NCI-H748 (cell line): Measurements from ENCODE around the gene CYB5D1.

Experiments used
- DNase-seq: peaks from one replicate; lab custom pipeline; 2025; ENCODE audit not compliant: unreplicated experiment; lab: John Stamatoyannopoulos, UW

The CYB5D1 gene

DNA sequence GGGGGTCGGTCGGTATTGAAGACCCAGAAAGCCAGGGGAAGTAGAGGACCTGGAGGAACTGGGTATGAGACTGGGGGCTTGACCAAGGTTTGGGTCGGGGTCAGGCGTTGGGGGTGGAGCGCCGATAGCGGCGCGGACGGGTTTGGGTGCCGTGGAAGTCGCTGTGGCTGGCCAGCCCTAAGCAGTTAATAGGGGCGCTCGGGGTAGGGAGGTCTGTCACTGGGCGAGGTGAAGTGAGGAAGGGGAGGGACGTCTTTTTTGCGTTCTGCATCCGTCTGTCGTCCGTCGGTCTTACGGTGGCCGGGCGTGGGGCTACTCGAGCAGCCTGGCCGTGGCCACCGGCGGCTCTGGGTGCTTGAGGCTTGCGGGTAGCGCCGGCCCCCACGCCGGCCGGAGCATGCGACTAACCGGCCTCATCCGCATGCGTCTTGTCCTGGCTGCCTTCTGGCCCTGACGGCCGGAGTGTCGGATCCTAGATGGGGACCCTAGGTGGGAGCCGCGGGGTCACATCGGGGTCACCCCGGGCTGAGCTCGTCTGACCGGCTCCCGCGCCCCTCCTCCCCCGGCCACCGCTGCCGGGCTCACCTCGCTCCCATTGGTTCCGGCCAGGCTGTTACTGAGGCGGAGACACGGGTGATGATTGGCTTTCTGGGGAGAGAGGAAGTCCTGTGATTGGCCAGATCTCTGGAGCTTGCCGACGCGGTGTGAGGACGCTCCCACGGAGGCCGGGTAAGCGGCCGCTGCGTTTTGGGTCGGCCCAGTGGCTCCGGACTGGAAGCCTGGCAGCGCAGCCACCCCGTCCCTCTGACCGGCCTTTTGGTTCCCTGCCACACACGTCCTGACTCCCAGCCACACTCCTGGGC, 13.3 kb upstream of the CYB5D1 start:
- peak; percentile 95 for DNase-seq

DNA sequence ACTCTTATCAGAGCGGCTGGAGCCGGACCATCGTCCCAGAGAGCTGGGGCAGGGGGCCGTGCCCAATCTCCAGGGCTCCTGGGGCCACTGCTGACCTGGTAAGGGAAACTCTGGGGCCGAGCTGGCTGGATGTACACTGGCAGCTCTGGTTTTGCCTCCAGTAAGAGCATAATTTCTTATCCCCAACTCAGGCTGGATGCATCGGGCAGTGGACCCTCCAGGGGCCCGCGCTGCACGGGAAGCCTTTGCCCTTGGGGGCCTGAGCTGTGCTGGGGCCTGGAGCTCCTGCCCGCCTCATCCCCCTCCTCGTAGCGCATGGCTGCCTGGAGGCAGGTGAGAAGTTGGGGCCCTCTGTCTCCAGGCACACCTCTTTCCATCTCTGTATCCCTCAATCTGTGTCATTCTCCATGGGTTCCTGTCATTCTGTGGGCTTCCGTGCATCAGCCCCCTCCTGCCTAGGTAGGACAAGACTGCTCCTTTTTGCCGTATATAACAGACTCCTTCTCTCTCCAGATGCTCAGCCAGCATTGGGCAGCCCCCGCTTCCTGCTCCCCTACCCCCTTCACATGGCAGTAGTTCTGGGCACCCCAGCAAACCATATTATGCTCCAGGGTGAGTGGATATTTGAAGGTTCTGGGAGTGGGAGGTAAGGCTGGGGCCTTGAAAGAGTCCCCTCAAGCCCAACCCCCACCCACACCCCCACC, 12.3 kb upstream of the CYB5D1 start:
- no peak for DNase-seq

DNA sequence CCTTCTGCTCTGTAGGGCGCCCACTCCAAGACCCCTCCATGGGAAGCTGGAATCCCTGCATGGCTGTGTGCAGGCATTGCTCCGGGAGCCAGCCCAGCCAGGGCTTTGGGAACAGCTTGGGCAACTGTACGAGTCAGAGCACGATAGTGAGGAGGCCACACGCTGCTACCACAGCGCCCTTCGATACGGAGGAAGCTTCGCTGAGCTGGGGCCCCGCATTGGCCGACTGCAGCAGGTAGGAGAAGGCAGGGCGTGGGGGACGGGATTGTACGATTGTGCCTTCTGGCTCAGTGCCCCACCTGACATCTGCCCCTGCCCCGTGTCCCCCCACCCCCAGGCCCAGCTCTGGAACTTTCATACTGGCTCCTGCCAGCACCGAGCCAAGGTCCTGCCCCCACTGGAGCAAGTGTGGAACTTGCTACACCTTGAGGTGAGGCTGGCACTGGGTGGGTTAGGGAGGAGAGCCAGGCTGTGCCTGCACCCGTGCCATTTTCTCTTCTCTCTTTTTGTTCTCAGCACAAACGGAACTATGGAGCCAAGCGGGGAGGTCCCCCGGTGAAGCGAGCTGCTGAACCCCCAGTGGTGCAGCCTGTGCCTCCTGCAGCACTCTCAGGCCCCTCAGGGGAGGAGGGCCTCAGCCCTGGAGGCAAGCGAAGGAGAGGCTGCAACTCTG, 11.6 kb upstream of the CYB5D1 start:
- no peak for DNase-seq

DNA sequence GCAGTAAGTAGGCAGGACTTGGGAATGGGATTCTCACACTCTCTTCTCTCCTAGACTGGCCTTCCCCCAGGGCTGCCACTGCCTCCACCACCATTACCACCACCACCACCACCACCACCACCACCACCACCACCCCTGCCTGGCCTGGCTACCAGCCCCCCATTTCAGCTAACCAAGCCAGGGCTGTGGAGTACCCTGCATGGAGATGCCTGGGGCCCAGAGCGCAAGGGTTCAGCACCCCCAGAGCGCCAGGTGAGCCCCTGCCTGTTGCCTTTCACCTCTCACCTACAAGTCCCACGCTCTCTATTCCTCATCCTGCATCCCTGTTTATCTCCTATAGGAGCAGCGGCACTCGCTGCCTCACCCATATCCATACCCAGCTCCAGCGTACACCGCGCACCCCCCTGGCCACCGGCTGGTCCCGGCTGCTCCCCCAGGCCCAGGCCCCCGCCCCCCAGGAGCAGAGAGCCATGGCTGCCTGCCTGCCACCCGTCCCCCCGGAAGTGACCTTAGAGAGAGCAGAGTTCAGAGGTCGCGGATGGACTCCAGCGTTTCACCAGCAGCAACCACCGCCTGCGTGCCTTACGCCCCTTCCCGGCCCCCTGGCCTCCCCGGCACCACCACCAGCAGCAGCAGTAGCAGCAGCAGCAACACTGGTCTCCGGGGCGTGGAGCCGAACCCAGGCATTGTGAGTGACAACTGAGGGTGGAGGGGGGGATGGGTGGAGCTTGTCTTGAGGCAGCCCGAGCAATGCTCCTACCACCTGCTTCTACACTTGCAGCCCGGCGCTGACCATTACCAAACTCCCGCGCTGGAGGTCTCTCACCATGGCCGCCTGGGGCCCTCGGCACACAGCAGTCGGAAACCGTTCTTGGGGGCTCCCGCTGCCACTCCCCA, 10.8 kb upstream of the CYB5D1 start:
- no peak for DNase-seq

DNA sequence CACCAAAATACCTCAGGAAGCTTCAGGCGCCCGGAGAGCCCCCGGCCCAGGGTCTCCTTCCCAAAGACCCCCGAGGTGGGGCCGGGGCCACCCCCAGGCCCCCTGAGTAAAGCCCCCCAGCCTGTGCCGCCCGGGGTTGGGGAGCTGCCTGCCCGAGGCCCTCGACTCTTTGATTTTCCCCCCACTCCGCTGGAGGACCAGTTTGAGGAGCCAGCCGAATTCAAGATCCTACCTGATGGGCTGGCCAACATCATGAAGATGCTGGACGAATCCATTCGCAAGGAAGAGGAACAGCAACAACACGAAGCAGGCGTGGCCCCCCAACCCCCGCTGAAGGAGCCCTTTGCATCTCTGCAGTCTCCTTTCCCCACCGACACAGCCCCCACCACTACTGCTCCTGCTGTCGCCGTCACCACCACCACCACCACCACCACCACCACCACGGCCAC, 9.6 kb upstream of the CYB5D1 start:
- no peak for DNase-seq

DNA sequence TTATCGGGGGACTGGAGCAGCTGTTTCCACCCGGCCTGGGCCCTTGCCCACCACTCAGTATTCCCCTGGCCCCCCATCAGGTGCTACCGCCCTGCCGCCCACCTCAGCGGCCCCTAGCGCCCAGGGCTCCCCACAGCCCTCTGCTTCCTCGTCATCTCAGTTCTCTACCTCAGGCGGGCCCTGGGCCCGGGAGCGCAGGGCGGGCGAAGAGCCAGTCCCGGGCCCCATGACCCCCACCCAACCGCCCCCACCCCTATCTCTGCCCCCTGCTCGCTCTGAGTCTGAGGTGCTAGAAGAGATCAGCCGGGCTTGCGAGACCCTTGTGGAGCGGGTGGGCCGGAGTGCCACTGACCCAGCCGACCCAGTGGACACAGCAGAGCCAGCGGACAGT, 9.1 kb upstream of the CYB5D1 start:
- DNase-seq: no peak

DNA sequence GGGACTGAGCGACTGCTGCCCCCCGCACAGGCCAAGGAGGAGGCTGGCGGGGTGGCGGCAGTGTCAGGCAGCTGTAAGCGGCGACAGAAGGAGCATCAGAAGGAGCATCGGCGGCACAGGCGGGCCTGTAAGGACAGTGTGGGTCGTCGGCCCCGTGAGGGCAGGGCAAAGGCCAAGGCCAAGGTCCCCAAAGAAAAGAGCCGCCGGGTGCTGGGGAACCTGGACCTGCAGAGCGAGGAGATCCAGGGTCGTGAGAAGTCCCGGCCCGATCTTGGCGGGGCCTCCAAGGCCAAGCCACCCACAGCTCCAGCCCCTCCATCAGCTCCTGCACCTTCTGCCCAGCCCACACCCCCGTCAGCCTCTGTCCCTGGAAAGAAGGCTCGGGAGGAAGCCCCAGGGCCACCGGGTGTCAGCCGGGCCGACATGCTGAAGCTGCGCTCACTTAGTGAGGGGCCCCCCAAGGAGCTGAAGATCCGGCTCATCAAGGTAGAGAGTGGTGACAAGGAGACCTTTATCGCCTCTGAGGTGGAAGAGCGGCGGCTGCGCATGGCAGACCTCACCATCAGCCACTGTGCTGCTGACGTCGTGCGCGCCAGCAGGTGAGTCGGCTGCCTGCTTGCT, 8.6 kb upstream of the CYB5D1 start:
- DNase-seq: no peak

DNA sequence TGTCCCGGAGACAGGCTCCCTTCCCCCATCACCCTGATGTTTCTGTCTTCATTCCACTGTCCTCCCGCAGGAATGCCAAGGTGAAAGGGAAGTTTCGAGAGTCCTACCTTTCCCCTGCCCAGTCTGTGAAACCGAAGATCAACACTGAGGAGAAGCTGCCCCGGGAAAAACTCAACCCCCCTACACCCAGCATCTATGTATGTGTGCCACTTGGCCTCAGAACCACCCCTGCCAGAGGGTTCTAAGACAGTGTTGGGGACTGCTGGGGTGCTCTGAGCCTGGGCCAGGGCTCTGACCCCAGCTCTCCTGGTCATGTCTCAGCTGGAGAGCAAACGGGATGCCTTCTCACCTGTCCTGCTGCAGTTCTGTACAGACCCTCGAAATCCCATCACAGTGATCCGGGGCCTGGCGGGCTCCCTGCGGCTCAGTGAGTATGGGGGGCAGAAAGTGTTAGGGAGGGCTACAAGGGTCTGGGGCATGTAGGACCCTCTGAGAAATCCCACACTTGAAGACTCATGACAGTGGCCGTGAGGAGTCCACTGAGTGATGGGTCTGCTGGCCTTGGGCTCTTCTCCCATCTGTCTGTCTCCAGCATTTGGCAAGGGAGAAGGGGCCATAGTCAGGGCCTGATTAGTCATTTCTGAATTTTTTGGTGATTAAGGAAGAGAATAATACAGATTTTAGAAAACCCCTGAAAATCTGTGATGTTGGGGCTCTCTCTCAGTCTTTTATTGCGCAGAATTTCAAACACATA, 7.9 kb upstream of the CYB5D1 start:
- no peak for DNase-seq

DNA sequence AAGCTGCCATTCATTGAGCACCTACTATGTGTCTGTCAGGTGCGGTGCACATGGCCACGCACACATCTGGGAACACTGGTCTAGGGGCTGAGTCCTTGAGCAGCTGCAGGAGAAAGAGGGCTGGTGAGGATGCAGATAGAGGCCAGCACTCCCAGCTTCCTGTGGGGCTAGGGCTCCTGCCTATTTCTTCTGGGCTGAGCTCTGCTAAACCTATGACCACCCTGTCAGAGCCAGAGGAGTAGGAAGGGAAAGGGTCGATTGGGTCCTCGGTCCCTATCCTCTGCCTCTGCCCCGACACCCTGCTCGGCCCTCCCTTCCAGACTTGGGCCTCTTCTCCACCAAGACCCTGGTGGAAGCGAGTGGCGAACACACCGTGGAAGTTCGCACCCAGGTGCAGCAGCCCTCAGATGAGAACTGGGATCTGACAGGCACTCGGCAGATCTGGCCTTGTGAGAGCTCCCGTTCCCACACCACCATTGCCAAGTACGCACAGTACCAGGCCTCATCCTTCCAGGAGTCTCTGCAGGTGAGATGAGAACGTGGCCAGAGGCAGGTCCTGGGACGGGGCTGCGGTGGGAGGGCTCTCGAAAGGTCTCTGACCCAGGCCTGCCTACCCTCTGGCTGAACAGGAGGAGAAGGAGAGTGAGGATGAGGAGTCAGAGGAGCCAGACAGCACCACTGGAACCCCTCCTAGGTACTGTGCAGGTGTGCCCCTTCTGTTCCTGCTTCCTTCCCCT, 6.9 kb upstream of the CYB5D1 start:
- DNase-seq: no peak

DNA sequence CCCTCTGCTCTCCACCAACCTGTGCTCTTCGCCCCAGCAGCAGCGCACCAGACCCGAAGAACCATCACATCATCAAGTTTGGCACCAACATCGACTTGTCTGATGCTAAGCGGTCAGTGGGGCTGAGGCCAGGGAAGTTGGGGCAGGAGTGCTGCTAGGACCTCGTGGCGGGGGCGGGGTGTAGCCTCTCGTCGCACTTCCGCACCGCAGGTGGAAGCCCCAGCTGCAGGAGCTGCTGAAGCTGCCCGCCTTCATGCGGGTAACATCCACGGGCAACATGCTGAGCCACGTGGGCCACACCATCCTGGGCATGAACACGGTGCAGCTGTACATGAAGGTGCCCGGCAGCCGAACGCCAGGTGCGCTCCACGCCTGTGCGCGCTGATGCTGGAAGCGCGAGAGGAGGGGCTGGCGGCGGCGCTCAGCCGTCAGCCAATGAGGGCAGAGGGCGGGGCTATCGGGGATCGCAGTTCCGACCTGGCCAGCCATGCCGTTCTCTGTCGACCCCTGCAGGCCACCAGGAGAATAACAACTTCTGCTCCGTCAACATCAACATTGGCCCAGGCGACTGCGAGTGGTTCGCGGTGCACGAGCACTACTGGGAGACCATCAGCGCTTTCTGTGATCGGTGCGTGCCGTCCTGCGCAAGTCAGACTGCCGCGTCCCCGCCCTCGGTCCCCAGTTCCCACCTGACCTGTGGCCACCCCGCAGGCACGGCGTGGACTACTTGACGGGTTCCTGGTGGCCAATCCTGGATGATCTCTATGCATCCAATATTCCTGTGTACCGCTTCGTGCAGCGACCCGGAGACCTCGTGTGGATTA, 6.2 kb upstream of the CYB5D1 start:
- peak; percentile 96 for DNase-seq

DNA sequence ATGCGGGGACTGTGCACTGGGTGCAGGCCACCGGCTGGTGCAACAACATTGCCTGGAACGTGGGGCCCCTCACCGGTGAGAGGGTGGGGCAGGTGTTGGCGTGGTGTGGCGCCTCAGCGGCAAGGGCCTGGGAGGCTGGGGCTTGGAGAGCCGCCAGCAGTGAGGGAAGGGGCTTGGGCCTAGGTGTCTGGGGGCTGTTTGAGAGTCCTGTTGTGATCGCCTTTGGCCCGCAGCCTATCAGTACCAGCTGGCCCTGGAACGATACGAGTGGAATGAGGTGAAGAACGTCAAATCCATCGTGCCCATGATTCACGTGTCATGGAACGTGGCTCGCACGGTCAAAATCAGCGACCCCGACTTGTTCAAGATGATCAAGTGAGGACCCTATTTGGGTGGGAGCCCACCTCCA, 5.5 kb upstream of the CYB5D1 start:
- no peak for DNase-seq

DNA sequence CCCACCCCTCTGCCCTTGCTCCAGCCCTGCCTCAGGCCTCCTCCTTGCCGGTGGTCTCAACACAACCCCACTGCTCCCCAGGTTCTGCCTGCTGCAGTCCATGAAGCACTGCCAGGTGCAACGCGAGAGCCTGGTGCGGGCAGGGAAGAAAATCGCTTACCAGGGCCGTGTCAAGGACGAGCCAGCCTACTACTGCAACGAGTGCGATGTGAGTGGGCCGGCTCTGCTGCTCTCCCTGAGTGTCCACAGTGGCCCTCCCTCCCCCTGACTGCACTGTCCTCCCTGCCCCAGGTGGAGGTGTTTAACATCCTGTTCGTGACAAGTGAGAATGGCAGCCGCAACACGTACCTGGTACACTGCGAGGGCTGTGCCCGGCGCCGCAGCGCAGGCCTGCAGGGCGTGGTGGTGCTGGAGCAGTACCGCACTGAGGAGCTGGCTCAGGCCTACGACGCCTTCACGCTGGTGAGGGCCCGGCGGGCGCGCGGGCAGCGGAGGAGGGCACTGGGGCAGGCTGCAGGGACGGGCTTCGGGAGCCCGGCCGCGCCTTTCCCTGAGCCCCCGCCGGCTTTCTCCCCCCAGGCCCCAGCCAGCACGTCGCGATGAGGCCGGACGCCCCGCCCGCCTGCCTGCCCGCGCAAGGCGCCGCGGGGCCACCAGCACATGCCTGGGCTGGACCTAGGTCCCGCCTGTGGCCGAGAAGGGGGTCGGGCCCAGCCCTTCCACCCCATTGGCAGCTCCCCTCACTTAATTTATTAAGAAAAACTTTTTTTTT, 4.7 kb upstream of the CYB5D1 start:
- no peak for DNase-seq

DNA sequence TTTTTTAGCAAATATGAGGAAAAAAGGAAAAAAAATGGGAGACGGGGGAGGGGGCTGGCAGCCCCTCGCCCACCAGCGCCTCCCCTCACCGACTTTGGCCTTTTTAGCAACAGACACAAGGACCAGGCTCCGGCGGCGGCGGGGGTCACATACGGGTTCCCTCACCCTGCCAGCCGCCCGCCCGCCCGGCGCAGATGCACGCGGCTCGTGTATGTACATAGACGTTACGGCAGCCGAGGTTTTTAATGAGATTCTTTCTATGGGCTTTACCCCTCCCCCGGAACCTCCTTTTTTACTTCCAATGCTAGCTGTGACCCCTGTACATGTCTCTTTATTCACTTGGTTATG, 4.1 kb upstream of the CYB5D1 start:
- no peak for DNase-seq

DNA sequence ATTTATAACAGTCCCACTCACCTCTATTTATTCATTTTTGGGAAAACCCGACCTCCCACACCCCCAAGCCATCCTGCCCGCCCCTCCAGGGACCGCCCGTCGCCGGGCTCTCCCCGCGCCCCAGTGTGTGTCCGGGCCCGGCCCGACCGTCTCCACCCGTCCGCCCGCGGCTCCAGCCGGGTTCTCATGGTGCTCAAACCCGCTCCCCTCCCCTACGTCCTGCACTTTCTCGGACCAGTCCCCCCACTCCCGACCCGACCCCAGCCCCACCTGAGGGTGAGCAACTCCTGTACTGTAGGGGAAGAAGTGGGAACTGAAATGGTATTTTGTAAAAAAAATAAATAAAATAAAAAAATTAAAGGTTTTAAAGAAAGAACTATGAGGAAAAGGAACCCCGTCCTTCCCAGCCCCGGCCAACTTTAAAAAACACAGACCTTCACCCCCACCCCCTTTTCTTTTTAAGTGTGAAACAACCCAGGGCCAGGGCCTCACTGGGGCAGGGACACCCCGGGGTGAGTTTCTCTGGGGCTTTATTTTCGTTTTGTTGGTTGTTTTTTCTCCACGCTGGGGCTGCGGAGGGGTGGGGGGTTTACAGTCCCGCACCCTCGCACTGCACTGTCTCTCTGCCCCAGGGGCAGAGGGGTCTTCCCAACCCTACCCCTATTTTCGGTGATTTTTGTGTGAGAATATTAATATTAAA, 3.6 kb upstream of the CYB5D1 start:
- DNase-seq: no peak

DNA sequence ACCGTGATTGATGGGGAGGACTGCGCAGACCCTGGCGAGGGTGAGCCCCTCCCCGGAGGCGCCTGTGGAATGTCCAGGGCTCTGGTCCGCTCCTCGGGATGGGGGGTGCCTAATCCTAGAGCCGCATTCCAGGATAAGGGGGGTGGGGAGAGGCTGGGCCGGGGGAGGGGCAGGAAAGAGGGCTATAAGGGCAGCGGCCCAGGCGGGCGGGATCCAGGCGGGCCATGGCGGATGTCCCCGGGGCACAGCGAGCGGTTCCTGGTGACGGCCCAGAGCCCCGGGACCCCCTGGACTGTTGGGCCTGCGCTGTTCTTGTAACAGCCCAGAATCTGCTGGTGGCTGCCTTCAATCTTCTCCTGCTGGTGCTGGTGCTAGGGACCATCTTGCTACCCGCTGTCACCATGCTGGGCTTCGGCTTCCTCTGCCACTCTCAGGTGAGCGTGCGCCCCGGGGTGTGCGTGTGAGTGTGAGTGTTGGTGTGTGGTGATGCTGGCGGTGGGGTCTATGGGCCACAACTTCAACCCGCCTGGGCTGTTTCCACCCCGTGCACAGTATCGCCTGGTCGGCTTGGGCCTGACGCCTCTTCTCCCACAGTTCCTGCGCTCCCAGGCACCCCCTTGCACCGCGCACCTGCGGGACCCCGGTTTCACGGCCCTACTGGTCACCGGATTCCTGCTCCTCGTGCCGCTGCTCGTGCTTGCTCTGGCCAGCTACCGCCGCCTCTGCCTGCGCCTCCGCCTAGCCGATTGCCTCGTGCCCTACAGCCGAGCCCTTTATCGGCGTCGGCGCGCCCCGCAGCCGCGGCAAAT, 2.7 kb upstream of the CYB5D1 start, which contains the start of gene TMEM88:
Gene TMEM88, plus strand, starts transcription at position 216 of the 809 bp plus-strand sequence. Its CDS starts 9 bp downstream, at position 225.
- peak; percentile 51 for DNase-seq

DNA sequence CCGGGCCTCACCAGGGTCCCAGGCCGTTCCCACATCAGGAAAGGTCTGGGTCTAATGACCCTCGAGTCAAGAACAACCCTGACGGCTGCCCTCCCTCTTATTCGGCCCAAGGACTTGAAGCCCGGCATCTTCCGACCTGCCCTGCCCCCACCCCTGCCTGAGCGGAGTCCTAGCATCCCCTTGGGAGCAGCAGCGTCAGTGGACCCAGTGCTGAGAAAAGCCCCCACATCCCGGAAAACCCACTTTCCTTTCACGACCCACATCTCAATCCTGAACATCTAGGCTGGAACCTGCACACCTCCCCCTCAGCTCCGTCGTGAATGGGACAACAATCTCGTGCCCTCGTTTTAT, 2.2 kb upstream of the CYB5D1 start:
- no peak for DNase-seq
